ENCODE data around the gene CDH23.

Gene CDH23

DNA sequence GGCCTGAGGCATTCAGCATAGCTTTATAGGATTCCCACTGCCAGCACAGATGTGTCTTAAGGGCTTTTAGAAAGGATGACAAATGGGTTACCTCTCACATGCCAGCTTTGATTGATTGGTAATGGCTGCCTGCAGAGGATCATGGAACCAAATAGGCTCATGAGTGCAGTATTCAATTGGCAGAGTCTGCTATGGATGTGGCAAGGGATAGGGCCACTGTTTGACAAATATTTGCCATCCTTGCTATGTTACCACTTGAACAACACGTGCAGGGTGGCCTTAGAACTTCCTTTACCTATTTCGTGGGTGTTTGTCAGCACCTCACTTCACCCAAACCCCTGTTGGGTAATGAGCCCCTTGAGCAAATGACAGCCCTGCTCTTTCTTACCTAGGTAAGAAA is 183.7 kb downstream of the CDH23 start:
- DNase-seq (ENCODE audit: low read depth in 2 of 2, low spot score in 1 of 2) = no peak

DNA sequence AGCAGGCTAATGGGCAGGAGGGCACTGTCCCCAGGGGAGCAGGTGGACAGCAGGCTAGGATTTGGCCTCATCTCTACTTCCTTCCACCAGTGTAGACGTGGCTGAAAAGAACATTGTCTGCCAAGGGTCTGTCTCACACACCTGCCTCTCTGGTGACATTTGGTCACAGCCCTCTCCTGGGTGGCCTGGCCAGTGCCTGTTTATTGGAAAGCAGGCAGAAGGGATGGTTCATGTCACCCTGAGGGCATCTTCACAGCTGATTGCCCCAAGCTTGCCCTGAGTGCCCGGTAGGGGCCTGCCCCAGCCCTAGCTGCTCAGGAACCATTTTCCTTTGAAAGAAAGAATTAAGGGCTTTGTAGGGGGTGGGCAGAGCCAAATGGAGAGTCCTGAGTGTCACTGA is 184.2 kb downstream of the CDH23 start:
- no peak for DNase-seq (ENCODE audit: low read depth in 2 of 2, low spot score in 1 of 2)

DNA sequence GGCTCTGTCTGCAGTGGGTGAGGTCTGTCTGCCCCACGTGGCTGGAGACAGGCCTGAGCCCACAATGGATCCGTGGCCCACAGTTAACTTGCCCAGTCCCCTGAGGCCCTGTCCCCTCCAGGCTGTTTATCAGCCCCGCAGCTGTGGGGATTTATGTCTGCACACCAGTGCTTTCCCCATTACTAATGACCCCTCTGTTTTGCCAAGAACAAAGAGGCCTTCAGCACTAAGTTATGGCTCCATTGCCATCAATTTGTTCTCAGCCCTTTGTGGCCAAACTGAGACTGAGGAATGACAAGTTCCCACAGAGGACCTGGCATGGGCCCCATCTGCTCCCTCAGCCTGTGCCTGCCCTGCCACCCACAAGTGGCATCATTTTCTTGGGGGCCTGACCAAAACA is 184.7 kb downstream of the CDH23 start:
- DNase-seq (ENCODE audit: low read depth in 2 of 2, low spot score in 1 of 2) = no peak

DNA sequence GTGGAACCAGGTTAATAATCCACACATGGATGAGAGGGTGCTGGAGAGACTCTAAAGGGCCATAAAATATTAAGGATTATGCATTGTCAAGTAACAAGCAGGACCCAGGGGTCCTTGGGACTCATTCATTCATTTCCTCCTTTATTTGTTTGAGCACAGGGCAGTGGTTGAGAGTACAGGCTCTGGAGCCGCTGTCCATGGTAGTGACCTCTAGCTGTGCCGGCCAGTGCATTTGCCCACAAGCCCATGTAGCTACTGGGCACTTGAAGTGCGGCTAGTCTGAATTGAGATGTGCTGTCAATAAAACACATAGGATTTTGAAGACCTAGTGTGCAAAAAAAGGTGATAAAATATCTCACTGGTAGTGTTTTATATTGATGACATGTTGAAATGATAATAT is 185.3 kb downstream of the CDH23 start:
- DNase-seq (ENCODE audit: low read depth in 2 of 2, low spot score in 1 of 2) = no peak

DNA sequence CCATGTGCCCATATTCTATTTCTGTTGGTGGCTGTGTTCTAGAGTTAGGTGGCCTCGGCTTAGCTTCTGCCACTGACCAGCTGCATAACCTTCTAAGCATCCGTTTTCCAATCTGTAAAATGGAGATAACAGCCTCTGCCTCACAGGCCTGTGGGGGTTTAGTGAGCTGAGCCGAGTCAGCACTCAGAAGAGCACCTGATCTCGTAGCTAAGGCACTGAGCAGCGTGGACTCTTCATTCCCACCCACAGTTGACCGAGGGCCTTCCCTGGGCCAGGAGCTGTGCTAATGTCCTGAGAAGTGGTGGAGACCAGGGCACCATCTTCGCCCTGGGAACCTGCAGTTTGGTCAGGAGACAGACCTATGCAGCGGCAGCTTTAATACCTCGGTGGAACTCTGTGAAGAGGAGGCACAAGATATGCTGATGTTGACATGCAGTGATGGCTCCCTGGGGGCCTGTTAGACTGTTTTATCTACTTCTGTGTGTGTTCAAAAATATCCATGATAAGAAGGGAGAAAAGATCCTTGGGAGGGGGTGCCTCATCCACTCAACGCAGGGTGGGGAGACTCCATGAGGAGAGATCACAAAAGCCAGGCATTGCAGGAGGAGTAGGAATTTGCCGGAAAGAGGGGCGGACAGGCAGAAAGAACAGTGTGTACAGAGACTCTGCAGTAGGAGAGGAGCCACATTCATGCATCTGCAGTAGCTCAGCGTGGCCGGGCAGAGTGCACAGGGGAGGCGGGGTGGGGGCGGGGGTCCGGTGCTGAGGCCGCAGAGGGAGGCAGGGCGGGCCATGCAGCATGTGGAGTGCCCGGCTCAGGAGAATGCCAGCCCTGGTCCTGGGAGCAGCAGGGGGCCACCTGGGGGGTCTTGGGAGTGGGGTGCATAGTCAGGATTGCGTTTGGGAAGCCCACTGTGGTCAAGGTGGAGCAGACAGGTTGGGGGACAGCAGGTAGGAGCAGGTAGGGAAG is 186.1 kb downstream of the CDH23 start:
- no peak for DNase-seq (ENCODE audit: low read depth in 2 of 2, low spot score in 1 of 2)

DNA sequence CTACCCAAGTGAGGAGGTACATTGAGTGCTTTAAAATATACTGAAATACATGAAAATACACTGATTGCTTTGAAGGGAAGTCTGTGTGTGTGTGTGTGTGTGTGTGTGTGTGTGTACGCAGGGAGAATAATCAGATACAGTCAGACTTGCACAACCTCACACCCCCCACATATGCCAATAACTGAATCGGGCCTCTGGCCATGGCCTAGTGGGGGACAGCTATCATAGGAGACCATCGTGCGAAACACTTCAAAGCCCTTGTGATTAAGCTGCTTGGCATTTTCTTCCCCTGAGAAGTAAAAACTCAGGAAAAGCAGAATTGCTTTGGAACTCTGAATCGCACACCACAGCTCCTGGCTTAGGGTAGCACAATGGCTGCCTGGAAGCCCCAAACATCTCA is 187.7 kb downstream of the CDH23 start:
- no peak for DNase-seq (ENCODE audit: low read depth in 2 of 2, low spot score in 1 of 2)

DNA sequence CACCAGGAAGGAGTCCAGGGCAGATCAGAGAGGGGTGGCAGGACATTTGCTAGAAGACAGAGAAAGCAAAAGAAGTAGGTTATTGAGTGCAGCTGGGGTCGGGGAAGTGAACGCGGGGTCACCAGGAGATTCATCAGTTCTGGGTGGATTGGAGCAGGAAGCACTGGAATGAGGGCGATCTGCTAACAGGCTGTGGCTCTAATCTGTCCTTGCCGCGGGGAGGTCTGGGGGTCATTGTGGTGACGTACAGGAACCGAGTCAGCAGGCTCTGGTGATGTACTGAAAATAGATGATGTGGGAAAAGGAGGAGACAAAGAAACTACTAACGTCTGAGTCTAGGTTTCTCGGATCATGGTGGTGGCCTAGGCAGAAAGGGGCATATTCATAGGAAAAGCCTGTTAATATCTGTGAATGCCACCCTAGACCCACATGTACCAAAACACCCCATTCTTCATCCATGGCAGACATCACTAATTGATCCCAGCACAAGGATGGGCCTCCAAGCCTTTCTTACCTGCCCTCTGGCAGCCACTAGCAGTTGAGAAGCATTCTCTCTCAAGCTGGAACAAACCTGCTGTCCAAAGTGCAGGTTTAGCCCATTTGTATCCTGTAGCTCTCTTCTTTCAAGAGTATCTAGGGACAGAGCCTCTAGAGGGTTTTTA is 188.3 kb downstream of the CDH23 start:
- no peak for DNase-seq (ENCODE audit: low read depth in 2 of 2, low spot score in 1 of 2)

DNA sequence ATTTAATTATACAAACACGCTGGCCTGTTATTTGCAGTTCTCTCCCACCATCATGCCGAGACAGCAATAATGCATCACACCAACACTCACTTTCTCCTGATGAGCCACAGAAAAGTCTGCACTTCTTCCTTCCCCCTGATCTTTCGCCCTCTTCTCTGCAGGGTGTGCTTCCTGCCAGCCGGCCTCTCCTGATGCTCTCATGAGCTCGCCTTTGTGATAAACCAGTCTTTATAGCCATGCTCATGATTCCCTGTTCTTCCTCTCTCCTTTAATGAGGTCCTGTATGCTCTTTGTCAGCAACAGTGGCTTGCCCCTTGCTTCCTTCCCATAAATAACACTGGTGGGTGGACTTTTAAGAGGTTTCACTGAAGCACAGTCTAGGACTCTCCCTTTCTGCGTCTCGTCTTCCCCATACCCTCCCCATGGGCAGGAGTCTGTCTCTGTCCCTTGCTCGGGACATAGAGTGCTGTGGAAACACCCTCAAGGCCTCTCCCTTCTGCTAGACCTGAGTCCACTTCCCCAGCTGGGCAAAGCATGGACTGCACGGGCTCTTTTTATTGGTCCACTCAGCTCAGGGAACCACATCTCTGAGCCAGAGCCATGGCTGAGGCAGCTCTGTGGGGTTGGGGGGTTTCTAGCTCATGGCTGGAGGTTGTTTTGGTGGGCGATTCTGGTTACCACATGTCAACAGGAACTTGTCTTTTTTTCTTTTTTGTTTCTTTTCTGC is 189.0 kb downstream of the CDH23 start:
- DNase-seq (ENCODE audit: low read depth in 2 of 2, low spot score in 1 of 2) = no peak

DNA sequence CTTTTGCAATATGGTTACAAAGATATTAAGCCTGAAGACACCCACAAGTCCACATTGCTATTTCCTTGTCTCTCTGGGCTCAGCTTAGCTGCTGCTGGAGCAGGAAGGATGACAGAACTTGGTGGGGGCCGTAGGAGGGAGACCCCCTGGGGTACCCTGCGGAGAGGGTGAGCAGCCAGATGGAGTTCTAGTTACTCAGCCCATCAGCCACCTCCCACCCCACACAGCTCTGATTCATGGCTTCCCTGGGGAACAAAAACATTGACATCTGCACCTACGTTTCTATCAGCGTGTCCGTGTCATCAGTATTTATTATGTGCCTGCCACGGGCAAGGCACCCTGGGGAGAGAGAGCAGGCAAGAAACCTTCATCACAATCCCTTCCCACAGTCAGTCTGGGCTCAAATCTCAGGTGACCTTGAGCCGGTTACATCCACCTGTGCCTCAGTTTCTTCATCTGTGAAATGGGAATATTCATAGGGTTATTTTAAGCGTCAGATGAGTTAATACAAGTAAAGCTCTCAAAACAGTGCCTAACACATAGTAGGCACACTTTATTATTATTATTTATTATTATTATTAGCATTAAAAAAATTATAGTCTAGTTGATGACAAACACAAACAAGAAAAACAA is 191.3 kb downstream of the CDH23 start:
- no peak for DNase-seq (ENCODE audit: low read depth in 2 of 2, low spot score in 1 of 2)

DNA sequence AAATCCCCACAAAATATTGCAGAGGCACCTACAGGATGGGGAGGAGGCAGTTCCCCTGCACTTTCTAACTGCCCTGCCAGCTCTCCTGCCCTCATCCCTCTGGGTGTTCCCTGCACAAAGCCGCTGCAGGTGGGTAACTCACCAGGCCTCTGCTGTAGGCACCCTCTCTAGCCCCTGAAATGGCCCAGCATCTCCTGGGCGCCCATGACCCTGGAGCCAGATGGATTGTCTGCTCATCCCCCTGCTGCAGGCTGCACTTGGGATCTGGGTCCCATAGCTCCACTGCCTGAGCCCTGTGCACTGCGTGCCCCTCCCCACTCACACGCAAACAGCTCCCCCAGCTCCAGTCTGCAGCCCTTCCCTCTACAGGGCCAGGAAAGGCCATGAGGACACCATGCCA is 192.0 kb downstream of the CDH23 start:
- no peak for DNase-seq (ENCODE audit: low read depth in 2 of 2, low spot score in 1 of 2)

DNA sequence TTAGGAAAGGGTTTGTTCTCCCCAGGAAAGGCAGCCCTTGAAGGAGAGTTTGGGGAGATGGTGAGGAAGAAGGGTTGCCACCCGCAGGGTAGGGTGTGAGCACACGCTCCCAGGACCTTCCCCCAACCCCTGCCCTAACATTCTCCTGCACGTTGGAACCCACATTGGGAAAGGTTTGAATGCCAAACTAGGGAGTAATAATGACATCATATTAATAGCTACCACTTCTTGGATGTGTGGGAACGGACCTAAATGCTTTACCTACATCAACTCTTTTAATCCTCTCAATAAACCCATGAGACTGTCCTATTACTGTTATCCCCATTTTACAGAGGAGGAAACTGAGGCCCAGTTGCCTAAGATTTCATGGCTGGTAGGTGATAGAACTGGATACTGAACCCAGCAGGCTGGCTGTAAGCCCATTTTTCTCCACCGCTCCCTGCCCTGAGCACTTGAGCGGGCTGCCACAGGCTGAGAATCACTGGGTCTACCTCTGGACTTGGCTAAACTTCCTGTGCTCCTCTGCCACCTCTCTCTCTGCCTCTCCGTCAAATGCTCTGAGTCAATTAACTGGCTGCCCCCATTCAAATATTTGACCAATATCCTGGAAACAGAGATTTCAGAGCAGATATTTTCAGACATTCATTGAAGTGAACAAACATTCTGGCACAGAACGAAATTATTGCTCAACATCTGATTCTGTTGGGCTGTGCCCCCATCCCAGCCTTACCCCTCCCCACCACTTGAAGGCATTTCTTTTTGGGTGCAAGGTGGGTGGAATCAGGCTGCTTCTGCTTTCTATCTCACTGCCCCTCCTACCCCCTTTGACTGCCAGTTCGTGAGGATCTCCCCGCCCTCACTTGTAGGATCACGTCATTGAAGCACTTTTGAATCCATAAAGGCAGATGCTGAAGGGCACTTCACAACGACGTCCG is 193.2 kb downstream of the CDH23 start:
- DNase-seq (ENCODE audit: low read depth in 2 of 2, low spot score in 1 of 2) = no peak

DNA sequence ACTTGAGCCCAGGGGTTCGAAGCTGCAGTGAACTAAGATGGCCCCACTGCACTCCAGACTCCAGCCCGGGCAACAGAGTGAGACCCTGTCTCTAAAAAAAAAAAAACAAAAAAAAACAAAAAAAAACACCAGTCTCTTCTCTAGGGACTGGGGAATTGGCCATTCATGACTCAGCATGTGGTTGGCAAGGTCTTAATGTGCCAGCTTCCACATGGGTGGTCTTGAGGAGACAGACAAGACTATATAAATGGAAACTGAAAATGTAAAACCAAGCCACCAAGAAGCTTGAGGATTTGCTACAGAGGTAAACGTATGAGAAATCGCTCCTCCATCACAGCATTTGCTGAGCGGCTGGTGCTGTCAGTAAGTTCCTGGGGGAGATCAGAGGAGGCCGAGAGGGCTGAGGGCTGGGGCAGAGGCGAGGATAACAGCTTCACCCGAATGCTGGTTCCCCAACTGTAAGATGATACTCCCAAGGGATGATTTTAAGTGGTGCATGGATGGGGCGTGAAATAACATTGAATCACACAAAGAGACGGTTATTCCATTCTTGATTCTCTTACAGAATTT is 194.1 kb downstream of the CDH23 start:
- no peak for DNase-seq (ENCODE audit: low read depth in 2 of 2, low spot score in 1 of 2)

DNA sequence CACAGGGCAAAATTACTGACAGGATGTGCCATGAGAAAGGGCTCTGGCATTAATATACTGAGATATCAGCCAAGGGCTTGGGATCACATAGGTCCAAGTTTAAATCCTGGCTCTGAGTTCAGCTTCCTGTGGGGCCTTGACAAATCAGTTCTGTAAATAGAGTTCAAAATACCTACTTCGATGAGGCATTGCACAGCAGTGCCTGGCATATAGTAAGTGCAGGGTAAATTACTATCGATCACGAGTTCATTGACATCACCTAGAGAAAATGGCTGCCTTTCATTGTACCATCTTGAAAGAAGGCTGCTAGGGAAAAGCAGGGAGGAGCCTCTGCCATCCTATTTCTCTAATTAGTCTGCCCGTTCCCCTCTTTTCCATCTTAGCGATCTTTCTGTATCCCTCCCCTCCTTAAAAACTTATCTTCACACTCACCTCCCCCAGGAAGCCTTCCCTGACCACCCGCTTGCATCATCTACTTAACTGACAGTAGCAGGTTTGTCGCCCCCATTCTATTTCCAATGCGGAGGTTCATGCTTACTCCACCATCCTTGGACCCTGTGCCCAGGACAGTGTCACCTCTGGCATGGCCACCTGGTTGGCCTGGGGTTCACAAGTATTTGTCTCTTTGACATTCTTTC is 198.3 kb downstream of the CDH23 start:
- DNase-seq (ENCODE audit: low read depth in 2 of 2, low spot score in 1 of 2) = no peak

DNA sequence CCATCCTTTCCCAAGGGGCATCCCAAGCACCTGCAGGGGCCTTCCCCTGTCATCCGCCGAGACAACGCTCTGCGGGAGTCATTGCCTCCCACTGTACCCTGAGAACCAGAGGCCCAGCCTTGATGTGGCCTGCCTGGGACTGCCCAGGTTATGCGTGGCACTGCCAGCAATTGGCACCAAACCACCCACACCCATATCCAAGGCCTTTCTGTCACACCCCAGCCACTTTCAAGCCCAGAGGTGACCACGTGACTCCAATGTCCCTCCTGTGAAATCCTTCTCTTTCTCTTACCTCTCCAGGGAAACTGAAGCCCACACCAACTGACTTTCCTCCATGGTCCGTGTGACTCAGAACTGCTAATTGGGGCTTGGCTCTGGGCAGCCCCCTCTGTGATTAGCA is 198.9 kb downstream of the CDH23 start:
- DNase-seq (ENCODE audit: low read depth in 2 of 2, low spot score in 1 of 2) = no peak

DNA sequence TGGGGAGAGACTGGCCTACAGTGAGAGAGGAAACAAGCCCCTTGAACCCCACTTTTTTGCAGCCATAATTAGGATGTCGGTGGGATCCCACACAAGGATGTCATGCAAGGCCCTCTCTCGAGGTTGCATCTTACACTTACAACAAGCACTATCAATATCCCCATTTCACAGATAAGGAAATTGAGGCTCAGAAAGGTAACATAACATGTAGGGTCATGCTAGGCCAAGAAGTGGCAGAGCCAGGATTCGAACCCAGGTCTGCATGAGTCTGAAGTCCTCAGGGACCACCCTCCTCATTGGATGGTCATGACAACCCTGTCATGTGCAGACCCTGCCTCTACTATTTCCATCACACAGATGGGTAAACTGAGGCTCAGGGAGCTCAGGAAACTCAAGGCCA is 199.4 kb downstream of the CDH23 start:
- DNase-seq (ENCODE audit: low read depth in 2 of 2, low spot score in 1 of 2) = no peak

DNA sequence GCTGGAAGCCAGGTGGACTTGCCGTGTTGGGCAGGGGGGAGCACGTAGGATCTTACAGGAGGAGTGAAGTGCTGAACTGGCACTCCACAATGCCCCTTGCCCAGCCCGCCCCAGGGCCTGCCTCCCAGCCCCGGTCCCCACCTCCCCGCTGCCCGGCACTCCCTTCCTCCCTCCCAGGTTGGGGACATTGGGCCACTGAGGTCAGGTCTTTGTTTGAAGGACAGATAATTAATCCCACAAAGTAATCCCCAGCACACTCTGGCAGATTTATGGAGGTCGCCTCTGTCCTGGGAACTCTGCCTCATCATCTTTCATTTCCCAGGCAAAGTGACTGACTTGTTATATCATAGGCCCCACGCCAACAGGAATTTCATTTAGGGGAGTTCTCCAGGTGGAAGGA is 200.0 kb downstream of the CDH23 start:
- DNase-seq (ENCODE audit: low read depth in 2 of 2, low spot score in 1 of 2) = no peak

DNA sequence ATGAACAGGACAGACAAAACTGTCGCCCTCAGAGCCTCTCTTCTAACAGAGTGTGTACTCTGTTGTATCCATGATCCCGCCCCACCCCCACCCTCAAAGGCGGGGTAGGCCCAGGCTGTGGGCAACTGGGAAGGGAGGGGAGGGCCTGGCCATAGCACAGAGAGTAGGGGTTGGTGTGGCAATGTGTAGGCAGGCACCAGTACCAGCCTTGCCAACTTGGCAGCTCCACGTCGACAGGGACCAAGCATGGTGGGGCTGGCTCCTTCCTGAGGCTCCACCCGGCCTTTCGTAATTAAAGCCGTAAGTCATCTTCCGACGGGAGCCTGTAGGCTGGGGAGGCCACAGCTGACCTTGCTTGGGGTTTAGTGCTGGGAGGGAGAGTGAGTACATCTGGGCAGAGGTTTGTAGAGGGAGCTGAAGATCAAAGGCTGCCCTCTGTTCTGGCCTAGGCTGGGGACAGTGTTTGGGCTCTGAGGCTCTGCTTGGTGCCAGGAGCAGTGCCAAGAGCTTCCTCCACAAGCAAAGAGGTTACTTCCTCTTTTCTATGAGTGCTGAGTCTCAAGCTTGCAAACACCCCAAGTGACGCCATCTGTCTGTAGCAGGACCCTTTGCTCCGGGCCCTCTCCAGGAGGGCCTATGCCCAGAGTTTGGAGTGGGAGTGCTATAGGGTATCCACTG is 201.2 kb downstream of the CDH23 start:
- no peak for DNase-seq (ENCODE audit: low read depth in 2 of 2, low spot score in 1 of 2)

DNA sequence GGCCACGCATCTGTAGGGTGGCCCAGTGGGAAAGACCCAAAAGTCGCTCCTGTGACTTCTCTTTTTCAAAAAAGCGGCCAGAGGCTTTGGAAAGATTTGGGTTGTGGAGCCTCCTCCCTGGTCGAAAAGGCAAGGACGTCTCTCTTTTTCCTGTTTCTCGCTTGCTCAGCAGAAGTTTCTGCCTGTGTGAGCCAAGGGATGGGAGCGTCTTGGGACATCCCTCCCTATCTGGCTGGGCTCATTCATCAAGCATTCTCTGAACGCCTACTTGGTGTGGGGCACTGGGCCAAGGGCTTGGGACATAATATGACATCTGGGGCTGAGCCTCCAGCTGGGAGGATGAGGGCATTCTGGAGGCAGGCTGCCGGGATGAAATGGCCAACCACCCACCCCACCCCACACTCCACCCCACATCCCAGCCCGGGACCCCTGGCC is 201.9 kb downstream of the CDH23 start:
- no peak for DNase-seq (ENCODE audit: low read depth in 2 of 2, low spot score in 1 of 2)

DNA sequence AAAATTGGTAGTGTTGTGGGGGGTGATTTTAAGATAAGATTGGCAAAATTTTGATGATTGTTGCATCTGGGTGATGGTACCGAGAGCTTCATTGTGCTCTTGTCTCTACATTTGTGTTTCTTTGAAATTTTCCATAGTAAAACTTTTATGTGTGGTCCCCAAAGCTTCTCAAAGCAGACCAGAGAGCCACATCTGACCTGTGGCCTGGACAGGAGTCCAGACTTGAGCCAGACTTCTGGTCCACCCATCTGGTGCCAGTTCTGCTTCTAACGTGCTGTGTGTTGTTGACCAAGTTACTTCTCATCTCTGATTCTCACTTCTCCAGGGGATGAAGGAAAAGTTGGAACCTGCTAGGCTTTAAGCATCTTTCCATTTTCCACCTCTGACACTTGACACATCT is 202.8 kb downstream of the CDH23 start:
- DNase-seq (ENCODE audit: low read depth in 2 of 2, low spot score in 1 of 2) = no peak
